Measurements from ENCODE around the gene FOXN4.

- TF ChIP-seq CTCF (IDR thresholded peaks at IDR 0.05) (no peak), EP300 (IDR thresholded peaks at IDR 0.05) (no peak), POLR2AphosphoS5 (IDR thresholded peaks at IDR 0.05) (no peak), POLR2A (IDR thresholded peaks at IDR 0.05) (no peak)
These were observed 21.5 kb upstream of the FOXN4 start for GRCh38 chr12:109330282-109331230.
